Smooth muscle cell (in vitro differentiated cells): ENCODE measurements around the gene KAZN. TPM values are rescaled to one million over a fixed set of nuclear protein-coding genes. Genes with fewer than 3 reads are reported as not detected.

Experiments
- DNase-seq: peaks from one replicate; lab custom pipeline; 2025; ENCODE audit not compliant: unreplicated experiment; lab: John Stamatoyannopoulos, UW
- H2AFZ ChIP-seq: fragments of 200-600 bp; sonication (generic); 2 replicates; pipeline ENCODE4 v1.6.0; 2016; ENCODE audit warnings: antibody characterized with exemption, low read depth, mild to moderate bottlenecking
- H3F3A ChIP-seq: fragments of 200-600 bp; sonication (generic); 2 replicates; pipeline ENCODE4 v1.6.0; 2017; ENCODE audit warnings: antibody characterized with exemption, low read depth
- H3K27ac ChIP-seq: fragments of 200-600 bp; sonication (generic); 2 replicates; pipeline ENCODE4 v1.5.1; 2016; ENCODE audit warnings: low read depth, mild to moderate bottlenecking
- H3K27me3 ChIP-seq: fragments of 200-600 bp; sonication (generic); 2 replicates; pipeline ENCODE4 v1.6.1; 2016; ENCODE audit warnings: low read depth, mild to moderate bottlenecking
- H3K36me3 ChIP-seq: fragments of 200-600 bp; sonication (generic); 2 replicates; pipeline ENCODE4 v1.5.1; 2016; ENCODE audit warnings: low read depth
- H3K4me1 ChIP-seq: fragments of 200-600 bp; sonication (generic); 2 replicates; pipeline ENCODE4 v1.5.1; 2016; ENCODE audit warnings: low read depth
- H3K4me2 ChIP-seq: fragments of 200-600 bp; sonication (generic); 2 replicates; pipeline ENCODE4 v1.6.0; 2016; ENCODE audit warnings: mild to moderate bottlenecking
- H3K4me3 ChIP-seq: fragments of 200-600 bp; sonication (generic); 2 replicates; pipeline ENCODE4 v1.5.1; 2016; ENCODE audit warnings: mild to moderate bottlenecking
- H3K79me2 ChIP-seq: fragments of 200-600 bp; sonication (generic); 2 replicates; pipeline ENCODE4 v1.6.0; 2016; ENCODE audit warnings: low read depth, mild to moderate bottlenecking
- H3K9ac ChIP-seq: fragments of 200-600 bp; sonication (generic); 2 replicates; pipeline ENCODE4 v1.6.0; 2016; ENCODE audit warnings: low read depth
- H3K9me3 ChIP-seq: fragments of 200-600 bp; sonication (generic); replicated peaks from 2 replicates; pipeline ENCODE4 v1.5.1; 2016; ENCODE audit warnings: low read depth
- H4K20me1 ChIP-seq: fragments of 200-600 bp; sonication (generic); 2 replicates; pipeline ENCODE4 v1.6.0; 2016; ENCODE audit warnings: low read depth
- CTCF ChIP-seq: fragments of 200-600 bp; sonication (generic); IDR thresholded peaks from 2 replicates; pipeline ENCODE4 v1.5.1; 2017; ENCODE audit warnings: borderline replicate concordance, mild to moderate bottlenecking, antibody characterized with exemption; ENCODE audit not compliant: insufficient read depth, poor library complexity, severe bottlenecking
- WGBS: methylation state at CpG from one replicate; pipeline ENCODE4 v1.1.7; 2016; ENCODE audit warnings: low lambda C conversion rate; 5-methylcytosine and 5-hydroxymethylcytosine counted together
- polyA plus RNA-seq: library from polyadenylated mRNA; unstranded; fragments of >200 nt; fragmentation: Nextera tagmentation; extraction: Ambion mirVana; gene quantifications from 2 replicates; pipeline ENCODE4 v1.2.1, GENCODE V29; 2016
- total RNA-seq: library from RNA; depleted of rRNA; stranded (reverse); fragments of >200 nt; gene quantifications from 2 replicates; pipeline ENCODE4 v1.2.3, GENCODE V29; 2014

KAZN gene
- total and polyA plus RNA-seq, 2 experiments from 2014 or later: 6.3 to 8.2 TPM

GRCh38 chr1:14851760-14852159 lies 253.3 kb downstream of the KAZN start:
- Histone ChIP-seq H3K9me3 (no peaks in the 10 kb centered on the region), H4K20me1 (no peaks in the 10 kb centered on the region), H3K36me3 (no peaks in the 10 kb centered on the region), H3K27ac (no peak overlapping the region), H3K4me1 (no peaks in the 10 kb centered on the region), H3K79me2 (no peaks in the 10 kb centered on the region), H2AFZ (no peak overlapping the region), H3K4me2 (no peak overlapping the region), H3K9ac (no peak overlapping the region), H3F3A (no peaks in the 10 kb centered on the region), H3K4me3 (no peak overlapping the region), H3K27me3 (no peaks in the 10 kb centered on the region)
- no peak for TF ChIP-seq CTCF
- no peak for DNase-seq
- WGBS: 97% methylated on average over 9 of the region's 9 CpGs

DNA sequence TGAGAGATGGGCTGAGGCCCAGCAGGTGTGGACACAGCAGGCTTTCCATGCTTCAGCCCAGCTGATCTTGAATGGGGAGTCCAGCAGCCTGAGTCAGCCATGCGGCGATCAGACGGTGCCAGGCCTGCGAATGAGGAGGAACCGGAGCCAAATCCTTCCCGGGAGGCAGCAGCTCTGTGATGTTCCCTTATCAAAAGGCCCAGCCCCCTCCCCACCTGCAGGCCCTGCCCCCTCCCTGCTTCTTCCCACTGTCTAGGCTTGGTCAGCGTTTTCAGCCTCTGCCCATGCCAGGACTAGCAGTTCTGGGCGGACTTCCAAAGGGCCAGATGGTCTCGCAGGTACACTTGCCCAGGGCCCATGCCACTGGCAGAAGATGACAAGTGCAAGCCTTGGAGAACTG lies 253.8 kb downstream of the KAZN start:
- WGBS: 90% methylated on average over 9 of the region's 9 CpGs
- H3F3A ChIP-seq: no peaks in the 10 kb centered on the region

GRCh38 chr1:14853518-14853917 lies 255.0 kb downstream of the KAZN start:
- Histone ChIP-seq H4K20me1 (no peaks in the 10 kb centered on the region), H2AFZ (no peak overlapping the region), H3K9ac (no peak overlapping the region), H3K9me3 (no peaks in the 10 kb centered on the region), H3K4me3 (no peak overlapping the region), H3K4me2 (no peak overlapping the region), H3K4me1 (no peaks in the 10 kb centered on the region), H3K27ac (no peak overlapping the region), H3K27me3 (no peaks in the 10 kb centered on the region), H3K36me3 (no peaks in the 10 kb centered on the region), H3K79me2 (no peaks in the 10 kb centered on the region), H3F3A (no peaks in the 10 kb centered on the region)
- 94% methylated on average over 5 of the region's 5 CpGs for WGBS
- no peak for TF ChIP-seq CTCF
- DNase-seq: no peak

More for the DNA sequence above, 253.8 kb downstream of the KAZN start:
- no peaks in the 10 kb centered on the region for H4K20me1 ChIP-seq
- DNase-seq: no peak
- no peaks in the 10 kb centered on the region for H3K27me3 ChIP-seq
- no peaks in the 10 kb centered on the region for H3K9me3 ChIP-seq
- no peak overlapping the region for H2AFZ ChIP-seq
- no peaks in the 10 kb centered on the region for H3K4me1 ChIP-seq
- no peak overlapping the region for H3K27ac ChIP-seq
- no peak overlapping the region for H3K9ac ChIP-seq
- no peak overlapping the region for H3K4me2 ChIP-seq
- no peaks in the 10 kb centered on the region for H3K36me3 ChIP-seq
- no peak overlapping the region for H3K4me3 ChIP-seq
- no peak for TF ChIP-seq CTCF
- no peaks in the 10 kb centered on the region for H3K79me2 ChIP-seq

- Histone ChIP-seq H3K4me3 (no peak overlapping the region), H3K4me1 (no peaks in the 10 kb centered on the region), H3K27ac (no peak overlapping the region), H3K36me3 (no peaks in the 10 kb centered on the region), H3K27me3 (no peaks in the 10 kb centered on the region), H3K4me2 (no peak overlapping the region), H3F3A (no peaks in the 10 kb centered on the region), H4K20me1 (no peaks in the 10 kb centered on the region), H3K79me2 (no peaks in the 10 kb centered on the region), H2AFZ (no peak overlapping the region), H3K9ac (no peak overlapping the region), H3K9me3 (no peaks in the 10 kb centered on the region)
- WGBS: 86% methylated on average over 3 of the region's 3 CpGs
- no peak for DNase-seq
- no peak for TF ChIP-seq CTCF
Measured at GRCh38 chr1:14855268-14855667, 256.8 kb downstream of the KAZN start.
